ENCODE data around the gene RFX1. TPM values are rescaled to one million over a fixed set of nuclear protein-coding genes. Genes with fewer than 3 reads are reported as not detected.
A peak's percentile ranks its signal among the peaks of the same experiment; 100 is the strongest.

Gene RFX1
- total and polyA plus RNA-seq, 2 experiments from 2014 or later = 8.9 to 11.8 TPM

DNA sequence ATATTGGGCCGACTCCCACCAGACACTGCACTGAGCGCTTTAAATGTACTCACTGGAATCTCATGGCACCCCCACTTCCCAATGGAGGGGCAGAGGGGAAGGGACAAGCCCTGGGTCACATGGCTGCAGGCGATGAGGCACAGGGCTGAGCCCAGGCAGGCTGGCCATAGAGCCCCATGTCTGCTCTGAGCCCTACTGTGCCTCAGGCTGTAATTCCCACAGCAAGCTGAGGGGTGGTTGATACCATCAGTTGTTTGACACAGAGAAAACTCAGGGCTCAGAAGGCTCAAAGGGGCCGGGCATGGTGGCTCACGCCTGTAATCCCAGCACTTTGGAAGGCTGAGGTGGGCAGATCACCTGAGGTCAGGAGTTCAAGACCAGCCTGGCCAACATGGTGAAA, 25.1 kb downstream of the RFX1 start (continued):
- TF ChIP-seq ETS1 (IDR thresholded peaks at IDR 0.05) = no peak
- no peak for TF ChIP-seq STAT1 (IDR thresholded peaks at IDR 0.05; ENCODE audit: unreplicated experiment)
- no peak for TF ChIP-seq EZH2phosphoT487 (IDR thresholded peaks at IDR 0.05; ENCODE audit: unreplicated experiment)
- TF ChIP-seq JUNB (IDR thresholded peaks at IDR 0.05; ENCODE audit: unreplicated experiment) = no peak

DNA sequence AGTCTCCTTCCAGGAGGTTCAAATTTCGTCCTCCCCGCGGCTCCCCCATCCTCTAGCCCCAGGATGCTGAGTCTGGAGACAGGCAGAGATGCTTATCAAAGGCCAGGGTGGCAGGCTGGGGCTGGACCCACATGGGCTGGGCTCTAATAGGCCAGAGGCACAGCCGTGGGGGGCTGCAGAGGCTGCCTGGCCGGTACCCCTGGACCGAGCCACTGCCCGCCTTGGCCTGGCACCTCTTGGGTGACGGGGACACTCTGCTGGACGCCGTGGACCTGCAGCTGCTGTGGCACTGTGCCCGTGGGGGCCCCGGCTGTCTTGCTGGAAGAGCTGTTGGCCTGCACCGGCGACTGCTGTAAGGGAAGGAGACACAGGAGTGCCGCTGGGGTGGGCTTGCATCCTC, 25.8 kb downstream of the RFX1 start:
- Mint-ChIP-seq H3K9me3 (no peaks in the 10 kb centered on the region), H3K4me1 (peaks cover 20% of the 10 kb centered on the region), H3K4me3 (no peak overlapping the region), H3K27me3 (ENCODE audit: insufficient read depth, low read depth, poor library complexity) (peaks cover 15% of the 10 kb centered on the region), H3K36me3 (ENCODE audit: low read depth) (no peaks in the 10 kb centered on the region; the same call in 2 of the 3 replicates), H3K27ac (no peak overlapping the region)
- H3K4me2 ChIP-seq = peak overlapping the region; percentile 92; the same call in 1 of the 2 replicates
- no peak overlapping the region; the same call in 1 of the 2 replicates for H3K4me3 ChIP-seq
- H3K9me2 ChIP-seq (ENCODE audit: insufficient read depth) = no peaks in the 10 kb centered on the region
- no peaks in the 10 kb centered on the region for H4K20me1 ChIP-seq (replicated peaks; ENCODE audit: insufficient read depth)
- H3K36me3 ChIP-seq (ENCODE audit: insufficient read depth) = no peaks in the 10 kb centered on the region
- ATAC-seq (no peak), DNase-seq (ENCODE audit: low spot score) (no peak)
- H2AFZ ChIP-seq = no peak overlapping the region
- H3K27me3 ChIP-seq (ENCODE audit: insufficient read depth) = no peaks in the 10 kb centered on the region
- no peak overlapping the region for H3K27ac ChIP-seq (ENCODE audit: low read depth)
- H3K4me1 ChIP-seq (ENCODE audit: insufficient read depth) = peaks cover 26% of the 10 kb centered on the region
- no peak for TF ChIP-seq POLR2AphosphoS5 (IDR thresholded peaks at IDR 0.05; ENCODE audit: low read depth)
- no peak for TF ChIP-seq EZH2 (IDR thresholded peaks at IDR 0.05; ENCODE audit: low read depth, unreplicated experiment)
- no peak for TF ChIP-seq STAT1 (IDR thresholded peaks at IDR 0.05; ENCODE audit: unreplicated experiment)
- TF ChIP-seq JUNB (IDR thresholded peaks at IDR 0.05; ENCODE audit: unreplicated experiment) = no peak
- TF ChIP-seq ZNF114 (CRISPR knock-in tag; IDR thresholded peaks at IDR 0.05) = no peak
- peaks cover 2% of the 10 kb centered on the region; the same call in 1 of the 2 replicates for H3F3A ChIP-seq (replicated peaks; ENCODE audit: low read depth)
- H3K79me2 ChIP-seq (replicated peaks; ENCODE audit: insufficient read depth) = no peaks in the 10 kb centered on the region

DNA sequence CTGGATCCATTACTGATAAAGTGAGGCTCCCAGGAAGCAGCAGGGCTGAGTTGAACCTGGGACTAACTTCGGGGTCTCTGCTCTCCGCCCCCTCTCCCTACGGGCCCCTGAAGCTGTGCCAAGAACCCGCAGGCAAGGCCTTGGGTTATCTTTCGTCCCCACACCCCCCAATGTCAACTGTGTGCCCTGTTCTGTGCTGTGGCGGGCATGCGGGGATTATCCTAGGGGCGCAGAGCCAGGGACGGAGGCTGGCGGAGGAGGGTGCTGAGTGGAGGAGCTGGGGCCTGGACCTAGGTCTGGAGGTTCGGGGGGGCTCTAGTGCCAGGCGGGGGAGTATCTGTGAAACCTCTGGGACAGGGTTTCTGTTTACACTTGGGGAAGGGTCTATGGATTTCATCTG, 26.4 kb downstream of the RFX1 start:
- no peaks in the 10 kb centered on the region; the same call in 2 of the 3 replicates for H3K36me3 Mint-ChIP-seq (ENCODE audit: low read depth)
- ATAC-seq = no peak

More for the DNA sequence above, 26.4 kb downstream of the RFX1 start:
- Histone ChIP-seq H3K4me3 (peak overlapping the region; percentile 66), H3K27ac (ENCODE audit: low read depth) (no peak overlapping the region), H3K27me3 (ENCODE audit: insufficient read depth) (no peaks in the 10 kb centered on the region), H3K4me1 (ENCODE audit: insufficient read depth) (peaks cover 21% of the 10 kb centered on the region), H3F3A (replicated peaks; ENCODE audit: low read depth) (no peaks in the 10 kb centered on the region), H3K9me2 (ENCODE audit: insufficient read depth) (no peaks in the 10 kb centered on the region), H3K79me2 (replicated peaks; ENCODE audit: insufficient read depth) (no peaks in the 10 kb centered on the region), H3K36me3 (ENCODE audit: insufficient read depth) (no peaks in the 10 kb centered on the region), H3K4me2 (peak overlapping the region; percentile 92), H4K20me1 (replicated peaks; ENCODE audit: insufficient read depth) (no peaks in the 10 kb centered on the region), H2AFZ (no peak overlapping the region)
- peak overlapping the region; percentile 57 for H3K4me3 Mint-ChIP-seq
- H3K4me1 Mint-ChIP-seq = peaks cover 15% of the 10 kb centered on the region; the same call in 2 of the 3 replicates
- DNase-seq (ENCODE audit: low spot score) = no peak
- H3K27me3 Mint-ChIP-seq (ENCODE audit: insufficient read depth, low read depth, poor library complexity) = peaks cover 10% of the 10 kb centered on the region
- TF ChIP-seq JUNB (IDR thresholded peaks at IDR 0.05; ENCODE audit: unreplicated experiment) = no peak
- no peak for TF ChIP-seq POLR2AphosphoS5 (IDR thresholded peaks at IDR 0.05; ENCODE audit: low read depth)
- no peak for TF ChIP-seq CTCF (conservative IDR thresholded peaks at IDR 0.05; ENCODE audit: low read depth in 2 of 2)
- no peak for TF ChIP-seq ETS1 (IDR thresholded peaks at IDR 0.05)
- TF ChIP-seq EZH2 (IDR thresholded peaks at IDR 0.05; ENCODE audit: low read depth, unreplicated experiment) = no peak
- no peak for TF ChIP-seq ZNF114 (CRISPR knock-in tag; IDR thresholded peaks at IDR 0.05)
- no peaks in the 10 kb centered on the region for H3K9me3 Mint-ChIP-seq
- H3K27ac Mint-ChIP-seq = no peak overlapping the region
